ENCODE measurements around the gene TACC2. TPM values are rescaled to one million over a fixed set of nuclear protein-coding genes. Genes with fewer than 3 reads are reported as not detected.
"Not testable (repeated sequence)": the region's sequence is repeated elsewhere in the genome, so short reads cannot be mapped to it uniquely, and the experiment has no call there.

TACC2 gene
- total and polyA plus RNA-seq, 5 donors from 2014 or later: not detected

DNA sequence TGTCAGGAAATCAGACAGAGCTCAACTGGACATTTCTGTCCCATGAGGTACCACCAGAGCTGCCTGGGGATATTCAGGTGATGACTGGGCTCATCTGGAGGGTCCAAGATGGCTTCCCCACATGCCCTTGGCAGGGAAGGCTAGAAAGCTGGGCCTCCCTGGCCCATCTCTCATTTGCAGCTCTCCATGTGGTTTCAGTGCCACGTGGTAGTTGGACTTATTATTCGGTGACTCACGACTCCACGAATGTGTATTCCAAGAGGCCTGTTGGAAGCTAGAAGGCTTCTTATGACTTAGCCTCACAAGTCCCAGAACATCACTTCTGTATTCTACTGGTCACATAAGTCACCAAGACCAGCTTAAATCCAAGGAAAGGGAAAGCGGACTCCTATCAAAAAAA is 36.7 kb upstream of the TACC2 start:
- Mint-ChIP-seq H3K27ac (no peak overlapping the region), H3K4me3 (no peak overlapping the region), H3K27me3 (no peaks in the 10 kb centered on the region), H3K9me3 (no peaks in the 10 kb centered on the region), H3K36me3 (peaks cover 27% of the 10 kb centered on the region), H3K4me1 (peaks cover 0 to 7% (median 2%) of the 10 kb centered on the region in 4 donors)
- H3K36me3 ChIP-seq (ENCODE audit: control insufficient read depth, insufficient read depth, low read length): peaks cover 9% of the 10 kb centered on the region
- no peaks in the 10 kb centered on the region for H3K27me3 ChIP-seq (ENCODE audit: control insufficient read depth, insufficient read depth, low read length)
- no peak for DNase-seq
- no peak overlapping the region for H3K4me3 ChIP-seq (ENCODE audit: low read depth, low read length)
- ATAC-seq (ENCODE audit: low read depth in 2 of 2): no peak
- H3K4me1 ChIP-seq (ENCODE audit: control insufficient read depth, insufficient read depth, low read length, poor library complexity, severe bottlenecking): no peaks in the 10 kb centered on the region
- H3K9me3 ChIP-seq (ENCODE audit: control insufficient read depth in 2 of 2, low read length in 2 of 2): no peaks in the 10 kb centered on the region
- no peak overlapping the region for H3K27ac ChIP-seq (ENCODE audit: insufficient read depth, low read length, poor library complexity, severe bottlenecking)

DNA sequence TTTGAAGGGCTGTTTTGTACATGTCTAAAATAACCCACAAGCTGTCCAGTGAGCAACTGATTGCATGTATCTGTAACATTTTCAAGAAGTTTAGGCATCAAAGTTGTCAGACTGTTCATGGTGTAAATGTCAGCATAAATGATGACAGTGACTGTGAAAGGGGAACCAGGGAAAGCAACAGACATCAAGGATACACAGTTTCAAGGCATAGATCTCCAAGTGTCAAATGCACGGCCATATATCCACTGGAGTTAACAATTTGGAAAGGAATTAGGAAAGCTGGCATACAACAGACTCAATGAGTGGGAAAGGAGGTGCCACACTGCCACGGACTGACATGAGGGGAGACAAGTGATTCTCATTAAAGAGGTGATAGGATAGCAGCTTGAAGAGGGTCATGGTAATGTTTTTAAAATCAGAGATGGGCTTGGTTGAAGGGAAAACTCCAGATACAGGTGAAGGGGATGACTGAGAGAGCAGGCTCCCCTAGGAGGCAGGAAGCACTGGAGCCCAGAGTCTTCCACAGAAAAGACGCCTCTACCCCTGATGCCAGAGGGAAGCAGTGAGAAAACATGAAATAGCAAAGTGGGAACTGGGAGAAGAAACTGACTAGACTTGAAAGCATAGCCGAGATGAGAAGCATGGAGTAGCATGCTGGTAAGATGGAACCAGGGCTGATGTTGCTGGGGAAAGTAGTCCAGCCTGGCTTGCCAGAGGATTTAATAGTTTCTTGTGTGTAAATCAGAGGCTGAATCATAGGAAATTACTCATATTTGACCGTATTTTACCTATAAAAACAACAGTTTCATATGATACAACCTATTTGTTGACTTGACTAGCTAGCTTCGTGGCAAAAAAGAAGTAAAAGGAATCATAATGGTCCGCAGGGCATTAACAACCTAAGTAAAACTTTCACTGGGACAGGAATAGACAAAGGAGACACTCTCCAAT is 32.6 kb upstream of the TACC2 start:
- H3K27me3 Mint-ChIP-seq: no peaks in the 10 kb centered on the region
- H3K27ac Mint-ChIP-seq: peak overlapping the region; percentile 10 to 38 (median 33)
- no peaks in the 10 kb centered on the region for H3K27me3 ChIP-seq (ENCODE audit: control insufficient read depth, insufficient read depth, low read length)
- H3K36me3 Mint-ChIP-seq: peaks cover 37% of the 10 kb centered on the region
- H3K27ac ChIP-seq (ENCODE audit: insufficient read depth, low read length, poor library complexity, severe bottlenecking): no peak overlapping the region
- no peaks in the 10 kb centered on the region for H3K9me3 ChIP-seq (ENCODE audit: control insufficient read depth in 2 of 2, low read length in 2 of 2)
- ATAC-seq (ENCODE audit: low read depth in 2 of 2) (no peak), DNase-seq (no peak)
- no peaks in the 10 kb centered on the region for H3K9me3 Mint-ChIP-seq
- no peak overlapping the region for H3K4me3 Mint-ChIP-seq
- peaks cover 0 to 16% (median under 1%) of the 10 kb centered on the region in 4 donors for H3K4me1 Mint-ChIP-seq
- no peaks in the 10 kb centered on the region for H3K4me1 ChIP-seq (ENCODE audit: control insufficient read depth, insufficient read depth, low read length, poor library complexity, severe bottlenecking)
- H3K4me3 ChIP-seq (ENCODE audit: low read depth, low read length): no peak overlapping the region
- H3K36me3 ChIP-seq (ENCODE audit: control insufficient read depth, insufficient read depth, low read length): peaks cover 28% of the 10 kb centered on the region

DNA sequence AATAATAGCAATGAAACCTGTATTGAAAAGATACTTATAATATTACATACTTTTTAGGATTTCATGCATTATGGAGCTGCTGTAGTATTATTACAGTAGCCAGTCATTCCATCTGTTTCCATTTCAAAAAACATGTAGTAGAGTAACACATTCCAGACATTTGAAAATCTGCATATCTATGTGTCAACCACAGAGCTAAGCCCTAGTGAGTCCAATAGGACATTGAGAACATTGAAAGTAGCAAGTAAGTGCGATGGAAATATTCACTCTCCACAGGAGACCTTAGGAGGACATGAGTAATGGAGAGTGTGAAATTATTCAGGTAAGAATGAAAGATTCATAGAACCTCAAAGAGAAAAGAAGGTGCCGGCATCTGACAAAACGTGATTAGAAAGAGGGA is 29.3 kb upstream of the TACC2 start:
- H3K27ac ChIP-seq (ENCODE audit: insufficient read depth, low read length, poor library complexity, severe bottlenecking): no peak overlapping the region
- Mint-ChIP-seq H3K4me1 (peaks cover 0 to 17% (median 0%) of the 10 kb centered on the region in 4 donors), H3K27me3 (no peaks in the 10 kb centered on the region), H3K27ac (peak overlapping the region in 1 of 3 donors; percentile 44), H3K4me3 (no peak overlapping the region), H3K36me3 (peaks cover 37% of the 10 kb centered on the region), H3K9me3 (no peaks in the 10 kb centered on the region)
- no peaks in the 10 kb centered on the region for H3K4me1 ChIP-seq (ENCODE audit: control insufficient read depth, insufficient read depth, low read length, poor library complexity, severe bottlenecking)
- no peaks in the 10 kb centered on the region for H3K9me3 ChIP-seq (ENCODE audit: control insufficient read depth in 2 of 2, low read length in 2 of 2)
- no peaks in the 10 kb centered on the region for H3K27me3 ChIP-seq (ENCODE audit: control insufficient read depth, insufficient read depth, low read length)
- H3K4me3 ChIP-seq (ENCODE audit: low read depth, low read length): no peak overlapping the region
- no peak for DNase-seq
- no peak for ATAC-seq (ENCODE audit: low read depth in 2 of 2)
- H3K36me3 ChIP-seq (ENCODE audit: control insufficient read depth, insufficient read depth, low read length): peaks cover 35% of the 10 kb centered on the region

DNA sequence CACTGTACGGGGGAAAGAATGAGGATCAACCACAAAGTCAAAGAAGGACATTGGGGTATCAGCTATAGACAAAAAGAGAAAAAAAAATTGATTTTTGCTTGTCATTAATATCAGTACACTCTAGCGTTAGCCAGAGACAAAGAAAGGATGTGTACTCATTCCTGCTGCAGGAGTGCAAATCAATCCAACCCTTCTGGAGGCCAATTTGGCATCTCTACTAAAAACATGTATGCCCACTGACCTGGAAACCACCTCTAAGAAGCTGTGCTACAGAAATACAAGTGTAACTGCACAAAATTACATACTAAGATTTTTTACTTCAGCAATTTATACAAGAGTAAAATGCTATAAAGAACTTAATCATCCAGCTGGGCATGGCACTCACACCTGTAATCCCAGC is 27.5 kb upstream of the TACC2 start:
- Mint-ChIP-seq H3K27ac (no peak overlapping the region), H3K36me3 (peaks cover 40% of the 10 kb centered on the region), H3K27me3 (no peaks in the 10 kb centered on the region), H3K4me3 (no peak overlapping the region), H3K4me1 (peaks cover 0 to 15% (median 0%) of the 10 kb centered on the region in 4 donors), H3K9me3 (no peaks in the 10 kb centered on the region)
- Histone ChIP-seq H3K27ac (ENCODE audit: insufficient read depth, low read length, poor library complexity, severe bottlenecking) (no peak overlapping the region), H3K27me3 (ENCODE audit: control insufficient read depth, insufficient read depth, low read length) (no peaks in the 10 kb centered on the region), H3K4me3 (ENCODE audit: low read depth, low read length) (no peak overlapping the region), H3K4me1 (ENCODE audit: control insufficient read depth, insufficient read depth, low read length, poor library complexity, severe bottlenecking) (no peaks in the 10 kb centered on the region), H3K36me3 (ENCODE audit: control insufficient read depth, insufficient read depth, low read length) (peaks cover 47% of the 10 kb centered on the region), H3K9me3 (ENCODE audit: control insufficient read depth in 2 of 2, low read length in 2 of 2) (no peaks in the 10 kb centered on the region)
- DNase-seq (no peak), ATAC-seq (ENCODE audit: low read depth in 2 of 2) (no peak)

DNA sequence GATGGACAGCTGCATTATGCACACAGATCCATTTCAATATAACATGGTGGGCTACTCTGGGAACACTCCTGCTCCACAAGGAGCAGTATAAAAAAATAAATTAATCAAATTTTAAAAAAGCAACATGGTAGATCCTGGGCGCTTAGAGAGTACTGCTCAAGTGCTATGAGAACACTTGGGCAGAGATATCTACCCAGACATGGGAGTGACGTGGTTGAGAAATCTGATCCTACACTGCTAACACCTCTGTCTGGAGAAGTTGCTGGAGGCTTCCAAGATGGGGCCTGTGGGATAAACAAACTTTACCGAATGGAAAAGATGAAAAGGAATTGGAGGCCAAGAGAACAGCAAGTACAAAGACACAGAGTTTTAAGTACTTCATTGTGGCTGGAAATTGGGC is 23.0 kb upstream of the TACC2 start:
- Mint-ChIP-seq H3K36me3 (peaks cover 27% of the 10 kb centered on the region), H3K4me3 (no peak overlapping the region), H3K27me3 (no peaks in the 10 kb centered on the region), H3K27ac (peak overlapping the region in 1 of 3 donors; percentile 32), H3K9me3 (no peaks in the 10 kb centered on the region), H3K4me1 (peaks cover 0 to 6% (median 4%) of the 10 kb centered on the region in 4 donors)
- no peak overlapping the region for H3K4me3 ChIP-seq (ENCODE audit: low read depth, low read length)
- DNase-seq: no peak
- H3K36me3 ChIP-seq (ENCODE audit: control insufficient read depth, insufficient read depth, low read length): peaks cover 60% of the 10 kb centered on the region
- H3K9me3 ChIP-seq (ENCODE audit: control insufficient read depth in 2 of 2, low read length in 2 of 2): no peaks in the 10 kb centered on the region
- no peak overlapping the region for H3K27ac ChIP-seq (ENCODE audit: insufficient read depth, low read length, poor library complexity, severe bottlenecking)
- no peaks in the 10 kb centered on the region for H3K4me1 ChIP-seq (ENCODE audit: control insufficient read depth, insufficient read depth, low read length, poor library complexity, severe bottlenecking)
- H3K27me3 ChIP-seq (ENCODE audit: control insufficient read depth, insufficient read depth, low read length): no peaks in the 10 kb centered on the region
- no peak for ATAC-seq (ENCODE audit: low read depth in 2 of 2)

DNA sequence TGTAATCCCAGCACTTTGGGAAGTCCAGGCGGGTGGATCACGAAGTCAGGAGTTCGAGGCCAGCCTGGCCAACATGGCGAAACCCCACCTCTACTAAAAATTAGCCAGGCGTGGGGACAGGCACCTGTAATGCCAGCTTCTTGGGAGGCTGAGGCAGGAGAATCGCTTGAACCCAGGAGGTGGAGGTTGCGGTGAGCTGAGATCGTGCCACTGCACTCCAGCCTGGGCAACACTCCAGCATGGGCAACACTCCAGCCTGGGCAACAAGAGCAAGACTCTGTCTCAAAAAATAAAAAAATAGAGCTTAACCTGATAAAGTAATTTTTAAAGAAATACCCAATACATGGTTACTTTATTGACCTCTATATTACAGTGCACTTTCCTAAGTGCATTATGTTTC is 19.9 kb upstream of the TACC2 start:
- not testable (repeated sequence) for H3K9me3 ChIP-seq (ENCODE audit: control insufficient read depth in 2 of 2, low read length in 2 of 2); H3K27me3 ChIP-seq (ENCODE audit: control insufficient read depth, insufficient read depth, low read length); DNase-seq; H3K9me3 Mint-ChIP-seq; H3K4me3 ChIP-seq (ENCODE audit: low read depth, low read length); H3K27me3 Mint-ChIP-seq; H3K4me3 Mint-ChIP-seq; H3K27ac ChIP-seq (ENCODE audit: insufficient read depth, low read length, poor library complexity, severe bottlenecking); ATAC-seq (ENCODE audit: low read depth in 2 of 2); H3K27ac Mint-ChIP-seq
- Histone ChIP-seq H3K36me3 (ENCODE audit: control insufficient read depth, insufficient read depth, low read length) (peaks cover 58% of the 10 kb centered on the region), H3K4me1 (ENCODE audit: control insufficient read depth, insufficient read depth, low read length, poor library complexity, severe bottlenecking) (peaks cover 11% of the 10 kb centered on the region)
- Mint-ChIP-seq H3K36me3 (peaks cover 30% of the 10 kb centered on the region), H3K4me1 (peaks cover 16 to 26% (median 23%) of the 10 kb centered on the region in 4 donors)

DNA sequence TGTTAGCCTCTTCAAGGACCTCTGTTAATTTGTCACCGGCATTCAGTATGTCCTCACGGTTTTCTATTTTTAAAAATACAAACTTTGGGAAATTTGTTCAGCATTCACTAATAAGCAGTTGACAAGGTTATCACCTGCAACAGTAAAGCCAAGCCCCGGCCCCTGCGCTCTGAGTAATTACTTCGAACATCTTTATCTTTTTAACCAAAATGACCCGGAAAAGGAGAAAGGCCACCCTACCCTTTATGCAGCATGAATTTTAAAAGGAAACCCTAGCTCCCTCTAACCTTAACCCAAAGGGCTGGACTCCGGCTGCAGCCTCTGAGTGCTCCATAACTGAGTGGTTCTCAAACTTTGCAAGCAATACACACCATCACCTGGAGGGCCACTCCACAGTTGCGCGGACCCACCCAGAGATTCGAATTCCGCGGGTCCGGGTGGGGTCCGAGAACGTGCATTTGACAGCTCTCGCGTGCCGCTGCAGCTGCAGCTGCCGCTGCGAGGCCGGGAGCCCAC is 14.9 kb upstream of the TACC2 start:
- Mint-ChIP-seq H3K27ac (no peak overlapping the region), H3K9me3 (no peaks in the 10 kb centered on the region), H3K36me3 (peaks cover 9% of the 10 kb centered on the region), H3K4me1 (peaks cover 17 to 37% (median 23%) of the 10 kb centered on the region in 4 donors), H3K4me3 (peak overlapping the region; percentile 81 to 94 (median 83)), H3K27me3 (no peaks in the 10 kb centered on the region)
- Histone ChIP-seq H3K36me3 (ENCODE audit: control insufficient read depth, insufficient read depth, low read length) (peaks cover 15% of the 10 kb centered on the region), H3K4me1 (ENCODE audit: control insufficient read depth, insufficient read depth, low read length, poor library complexity, severe bottlenecking) (peaks cover 19% of the 10 kb centered on the region), H3K4me3 (ENCODE audit: low read depth, low read length) (peak overlapping the region; percentile 85), H3K27ac (ENCODE audit: insufficient read depth, low read length, poor library complexity, severe bottlenecking) (peak overlapping the region; percentile 63), H3K27me3 (ENCODE audit: control insufficient read depth, insufficient read depth, low read length) (no peaks in the 10 kb centered on the region), H3K9me3 (ENCODE audit: control insufficient read depth in 2 of 2, low read length in 2 of 2) (no peaks in the 10 kb centered on the region)
- peak; percentile 12 to 15 for ATAC-seq (ENCODE audit: low read depth in 2 of 2)
- no peak for DNase-seq
